H1 (cell line): ENCODE measurements around the gene PCCA. TPM values are rescaled to one million over a fixed set of nuclear protein-coding genes. Genes with fewer than 3 reads are reported as not detected.

Experiments used
- CTCF ChIA-PET: fragments of 300-600 bp; sonication (Branson Sonifier 250); formaldehyde crosslinking; loops from one replicate; lab custom pipeline; 2021; ENCODE audit not compliant: partially characterized antibody; lab: Charles Lee
- POLR2A ChIA-PET: fragments of 300-600 bp; sonication (Branson Sonifier 250); formaldehyde crosslinking; loops from one replicate; lab custom pipeline; 2021; ENCODE audit warnings: inconsistent platforms; ENCODE audit not compliant: partially characterized antibody; lab: Charles Lee
- DNase-seq, 2 experiments: peaks; one replicate each; pipeline versions ENCODE4 v3.0.0 to v3.0.0-alpha.2; 2010 to 2022; ENCODE audit warnings: low spot score in 2 of 2, low read depth in 1 of 2, mixed read lengths in 1 of 2
- FAIRE-seq: peaks from 2 replicates; lab custom pipeline; 2011; peaks lifted over from hg19 to GRCh38; lab: Jason Lieb, UNC
- H2AFZ ChIP-seq: 2 replicates; pipeline ENCODE4 v1.8.1; 2012; ENCODE audit warnings: low read length, inconsistent platforms
- H2AK5ac ChIP-seq: 2 replicates; pipeline ENCODE4 v1.6.1; 2013; ENCODE audit warnings: low read depth, low read length
- H2BK120ac ChIP-seq: replicated peaks from 2 replicates; pipeline ENCODE3; 2013; ENCODE audit warnings: low read depth, low read length, inconsistent platforms
- H2BK12ac ChIP-seq: 2 replicates; pipeline ENCODE4 v1.6.1; 2013; ENCODE audit warnings: low read depth, low read length
- H2BK15ac ChIP-seq: 2 replicates; pipeline ENCODE4 v1.6.1; 2013; ENCODE audit warnings: low read length
- H2BK20ac ChIP-seq: 2 replicates; pipeline ENCODE4 v1.6.1; 2013; ENCODE audit warnings: low read length
- H2BK5ac ChIP-seq: 2 replicates; pipeline ENCODE4 v1.6.1; 2013; ENCODE audit warnings: low read depth, low read length
- H3K14ac ChIP-seq: 2 replicates; pipeline ENCODE4 v1.6.1; 2013; ENCODE audit warnings: inconsistent platforms; ENCODE audit not compliant: insufficient read length
- H3K18ac ChIP-seq: 2 replicates; pipeline ENCODE4 v1.6.1; 2013; ENCODE audit warnings: low read length; ENCODE audit errors: extremely low read depth
- H3K23ac ChIP-seq: 2 replicates; pipeline ENCODE4 v1.6.1; 2013; ENCODE audit warnings: inconsistent platforms; ENCODE audit not compliant: insufficient read length
- H3K23me2 ChIP-seq: 2 replicates; pipeline ENCODE4 v1.6.1; 2013; ENCODE audit warnings: low read depth, low read length
- H3K27ac ChIP-seq: 2 replicates; pipeline ENCODE4 v1.6.1; 2011; ENCODE audit warnings: low read depth, low read length, inconsistent platforms
- H3K27me3 ChIP-seq, 4 experiments: replicated peaks in 1 of 4; 1 replicate in 1 of 4; 2 replicates in 3 of 4; pipeline versions ENCODE4 v1.6.1 to v1.8.1; 2011 to 2013; ENCODE audit warnings: low read length in 3 of 4, mild to moderate bottlenecking in 3 of 4, inconsistent platforms in 2 of 4, mixed read lengths in 2 of 4, moderate library complexity in 1 of 4; ENCODE audit not compliant: control insufficient read depth in 3 of 4, insufficient read depth in 3 of 4; ENCODE audit errors: extremely low read depth in 1 of 4
- H3K36me3 ChIP-seq, 4 experiments: 2 replicates each; pipeline versions ENCODE4 v1.6.1 to v1.8.1; 2011 to 2013; ENCODE audit warnings: mild to moderate bottlenecking in 4 of 4, low read length in 3 of 4, moderate library complexity in 2 of 4, control low read depth in 1 of 4, inconsistent platforms in 1 of 4; ENCODE audit not compliant: insufficient read depth in 4 of 4, control insufficient read depth in 2 of 4
- H3K4ac ChIP-seq: replicated peaks from 2 replicates; pipeline ENCODE3; 2013; ENCODE audit warnings: low read length, low read depth, mixed read lengths, inconsistent platforms; ENCODE audit not compliant: insufficient read length
- H3K4me1 ChIP-seq, 4 experiments: replicated peaks in 1 of 4; 1 replicate in 1 of 4; 2 replicates in 3 of 4; pipeline versions ENCODE4 v1.6.1 to v1.8.1; 2011 to 2013; ENCODE audit warnings: low read length in 3 of 4, inconsistent platforms in 2 of 4, mixed read lengths in 1 of 4; ENCODE audit not compliant: insufficient read depth in 4 of 4, control insufficient read depth in 3 of 4
- H3K4me2 ChIP-seq, 2 experiments: 2 replicates each; pipeline versions ENCODE4 v1.6.1 to v1.8.1; 2011 to 2013; ENCODE audit warnings: low read depth in 2 of 2, low read length in 2 of 2, control low read depth in 1 of 2, inconsistent platforms in 1 of 2, mild to moderate bottlenecking in 1 of 2; ENCODE audit not compliant: insufficient read depth in 1 of 2
- H3K4me3 ChIP-seq, 4 experiments: fragments of 200-600, 300-600 bp in 1 of 4; sonication (generic), shearing (Covaris generic), sonication (Bioruptor Twin) in 1 of 4; 2 replicates each; pipeline versions ENCODE4 v1.5.1 to v1.8.1; 2011 to 2016; ENCODE audit warnings: low read length in 4 of 4, low read depth in 3 of 4, control low read depth in 2 of 4, inconsistent platforms in 2 of 4, mild to moderate bottlenecking in 2 of 4, mixed read lengths in 1 of 4, moderate library complexity in 1 of 4; ENCODE audit not compliant: insufficient read depth in 2 of 4; ENCODE audit errors: extremely low read depth in 1 of 4
- H3K56ac ChIP-seq: replicated peaks from 2 replicates; pipeline ENCODE3; 2013; ENCODE audit warnings: low read depth, mild to moderate bottlenecking, mixed read lengths, low read length, inconsistent platforms; ENCODE audit not compliant: insufficient read length
- H3K79me1 ChIP-seq: 2 replicates; pipeline ENCODE4 v1.6.1; 2013; ENCODE audit warnings: low read depth, low read length, control low read depth
- H3K79me2 ChIP-seq, 2 experiments: 2 replicates each; pipeline versions ENCODE4 v1.6.1 to v1.8.1; 2012 to 2013; ENCODE audit warnings: low read length in 2 of 2, mild to moderate bottlenecking in 2 of 2, inconsistent platforms in 1 of 2; ENCODE audit not compliant: insufficient read depth in 2 of 2, control insufficient read depth in 1 of 2
- H3K9ac ChIP-seq, 4 experiments: replicated peaks in 1 of 4; 1 replicate in 1 of 4; 2 replicates in 3 of 4; pipeline versions ENCODE4 v1.6.1 to v1.8.1; 2011 to 2013; ENCODE audit warnings: low read depth in 3 of 4, low read length in 3 of 4, control low read depth in 2 of 4, mild to moderate bottlenecking in 2 of 4, moderate library complexity in 2 of 4, inconsistent platforms in 1 of 4; ENCODE audit errors: extremely low read depth in 1 of 4
- H3K9me3 ChIP-seq, 2 experiments: 2 replicates each; pipeline versions ENCODE4 v1.6.1 to v1.8.1; 2012 to 2013; ENCODE audit warnings: mild to moderate bottlenecking in 2 of 2, moderate library complexity in 2 of 2, control low read depth in 1 of 2, inconsistent platforms in 1 of 2, low read depth in 1 of 2, low read length in 1 of 2, mixed read lengths in 1 of 2; ENCODE audit not compliant: insufficient read depth in 2 of 2
- H4K20me1 ChIP-seq, 2 experiments: replicated peaks in 1 of 2; 2 replicates each; pipeline versions ENCODE3 to v1.8.1; 2011 to 2013; ENCODE audit warnings: inconsistent platforms in 2 of 2, low read length in 2 of 2, mild to moderate bottlenecking in 1 of 2; ENCODE audit not compliant: insufficient read depth in 2 of 2, control insufficient read depth in 1 of 2
- H4K5ac ChIP-seq: 2 replicates; pipeline ENCODE4 v1.6.1; 2013; ENCODE audit warnings: low read length, low read depth, mixed read lengths, inconsistent platforms; ENCODE audit not compliant: insufficient read length
- H4K8ac ChIP-seq: 2 replicates; pipeline ENCODE4 v1.8.0; 2013; ENCODE audit warnings: mild to moderate bottlenecking, moderate library complexity, low read length, inconsistent platforms; ENCODE audit not compliant: insufficient read depth; ENCODE audit errors: extremely low read depth
- H4K91ac ChIP-seq: replicated peaks from 2 replicates; pipeline ENCODE3; 2013; ENCODE audit warnings: low read length, mixed read lengths, inconsistent platforms; ENCODE audit not compliant: insufficient read length
- ASH2L ChIP-seq: fragments of 200-600, 300-600 bp; sonication (generic); IDR thresholded peaks from one replicate; pipeline ENCODE4 v1.7.1; 2017; ENCODE audit warnings: low read length
- CBX5 ChIP-seq: fragments of 300-800, 300-1000 bp; sonication (generic); IDR thresholded peaks from 2 replicates; pipeline ENCODE4 v1.7.1; 2016; ENCODE audit warnings: antibody characterized with exemption, low read length, low read depth
- CTCF ChIP-seq, 3 experiments: IDR thresholded peaks; 1 replicate in 2 of 3; 2 replicates in 1 of 3; pipeline versions ENCODE4 v1.5.1 to v1.6.1; 2011; ENCODE audit warnings: low read length in 3 of 3, mild to moderate bottlenecking in 3 of 3, inconsistent platforms in 2 of 3, low read depth in 1 of 3, moderate library complexity in 1 of 3; ENCODE audit not compliant: insufficient read depth in 1 of 3; ENCODE audit errors: control extremely low read depth in 1 of 3
- EZH2 ChIP-seq: fragments of 200-600 bp; sonication (generic); IDR thresholded peaks from 2 replicates; pipeline ENCODE4 v1.7.1; 2012; ENCODE audit warnings: low read depth, mild to moderate bottlenecking, moderate library complexity, low read length, inconsistent platforms; ENCODE audit not compliant: severe bottlenecking
- GTF2F1 ChIP-seq: IDR thresholded peaks from 2 replicates; pipeline ENCODE4 v1.6.1; 2012; ENCODE audit warnings: low read depth, low read length, improper control_type of control experiment, borderline replicate concordance
- JUN ChIP-seq: IDR thresholded peaks from 2 replicates; pipeline ENCODE4 v1.6.1; 2011; ENCODE audit warnings: low read depth, mild to moderate bottlenecking, improper control_type of control experiment, low read length
- MAX ChIP-seq: IDR thresholded peaks from 2 replicates; pipeline ENCODE4 v1.6.1; 2012; ENCODE audit warnings: inconsistent platforms
- PHF8 ChIP-seq: fragments of 200-600 bp; sonication (generic); conservative IDR thresholded peaks from 2 replicates; pipeline ENCODE4 v1.7.1; 2012; ENCODE audit warnings: low read depth, mild to moderate bottlenecking, inconsistent platforms, low read length, moderate library complexity
- POU5F1 ChIP-seq: IDR thresholded peaks from 2 replicates; pipeline ENCODE4 v1.6.1; 2011; ENCODE audit warnings: low read depth, mild to moderate bottlenecking, low read length, moderate library complexity
- SP4 ChIP-seq: IDR thresholded peaks from 2 replicates; pipeline ENCODE4 v1.6.1; 2012; ENCODE audit warnings: low read length, inconsistent platforms
- SUZ12 ChIP-seq: fragments of 200-600 bp; sonication (generic); IDR thresholded peaks from 2 replicates; pipeline ENCODE4 v1.6.1; 2012; ENCODE audit warnings: mild to moderate bottlenecking, inconsistent platforms, low read length, moderate library complexity, mixed read lengths
- TBP ChIP-seq: IDR thresholded peaks from 2 replicates; pipeline ENCODE4 v1.6.1; 2011; ENCODE audit warnings: low read depth, low read length, improper control_type of control experiment
- WGBS, 2 experiments: shearing (Covaris generic) in 1 of 2; methylation state at CpG; one replicate each; pipeline versions ENCODE4 v1.1.6 to v1.1.7; 2013 to 2015; ENCODE audit warnings: low lambda C conversion rate in 2 of 2, mixed read lengths in 2 of 2, inconsistent platforms in 1 of 2, low coverage in 1 of 2, missing lambda C conversion rate in 1 of 2; ENCODE audit not compliant: insufficient replicate concordance in 2 of 2, insufficient coverage in 1 of 2, insufficient read length in 1 of 2; ENCODE audit errors: extremely low coverage in 1 of 2, missing lambda C conversion rate in 1 of 2; 5-methylcytosine and 5-hydroxymethylcytosine counted together
- polyA plus RNA-seq, 7 experiments: library from polyadenylated mRNA; depleted of rRNA in 3 of 7; stranded (reverse) in 5 of 7; unstranded in 2 of 7; fragments of >200 nt in 5 of 7; fragments of 200-250 nt in 2 of 7; gene quantifications; 1 replicate in 5 of 7; 2 replicates in 1 of 7; 4 replicates in 1 of 7; pipeline versions ENCODE4 v1.2.1 to v1.2.3, GENCODE V29; 2011 to 2013; ENCODE audit warnings: missing spikeins in 2 of 7, mixed read lengths in 2 of 7
- total RNA-seq: library from RNA; stranded (reverse); fragmentation: NEBNext Ultra II Directional; extraction: Animal tissue kit (Norgen Biotek cat#: 25700); gene quantifications from 2 replicates; pipeline ENCODE4 v1.2.1, GENCODE V29; 2021

PCCA gene
- total and polyA plus RNA-seq, 2 of the 8 experiments (the other 6 are each of a cell fraction or from before 2014, with no cell fraction given) = 18.4 to 49.8 TPM

- no peak for FAIRE-seq
- Histone ChIP-seq H4K8ac (no peak overlapping the region), H3K36me3 (peaks cover 0 to 7% (median 0%) of the 10 kb centered on the region in 4 experiments; a peak in 1 of 8 replicates), H4K20me1 (no peaks in the 10 kb centered on the region), H4K91ac (no peak overlapping the region), H3K23ac (no peak overlapping the region), H3K4ac (no peak overlapping the region), H3K9me3 (no peaks in the 10 kb centered on the region), H2BK12ac (no peak overlapping the region), H4K5ac (no peak overlapping the region), H3K4me3 (no peak overlapping the region), H3K23me2 (no peaks in the 10 kb centered on the region), H2AK5ac (no peak overlapping the region), H2BK5ac (no peak overlapping the region), H3K9ac (no peak overlapping the region), H3K56ac (no peak overlapping the region), H3K4me1 (peaks cover 0 to 3% (median 2%) of the 10 kb centered on the region in 4 experiments; a peak in 2 of 7 replicates), H3K4me2 (no peak overlapping the region), H2BK15ac (no peak overlapping the region), H2BK20ac (no peak overlapping the region), H2BK120ac (no peak overlapping the region), H3K27me3 (no peaks in the 10 kb centered on the region), H3K79me1 (no peaks in the 10 kb centered on the region), H3K27ac (no peak overlapping the region), H3K79me2 (no peaks in the 10 kb centered on the region), H3K14ac (no peak overlapping the region), H3K18ac (no peak overlapping the region), H2AFZ (no peak overlapping the region)
- ChIA-PET CTCF (interaction anchor here (1.3 kb wide), 1 partner anchor 12 kb away, joined by 3 read pairs; no protein-coding TSS in a partner anchor), POLR2A (no interaction called here)
- DNase-seq = no peak
- 94% methylated on average over 3 of the region's 3 CpGs; no CpG with 5 or more reads in 1 of the 2 experiments for WGBS, 2 experiments
- TF ChIP-seq TBP (no peak), GTF2F1 (no peak), POU5F1 (no peak), PHF8 (no peak), CTCF (IDR thresholded peaks at IDR 0.05; ENCODE audit: control extremely low read depth in 1 of 3, insufficient read depth in 1 of 3, low read depth in 1 of 3, low read length in 3 of 3) (no peak), SP4 (no peak), ASH2L (no peak), JUN (no peak), MAX (no peak), SUZ12 (no peak), EZH2 (no peak), CBX5 (no peak)
Observed at GRCh38 chr13:100365680-100366079, 276.8 kb downstream of the PCCA start.
